HPDE6-E6E7 (cell line): ENCODE data around the gene FAM53A.

Experiments
- DNase-seq: peaks from one replicate; pipeline ENCODE4 v3.0.0; 2011; ENCODE audit warnings: missing footprints; ENCODE audit errors: extremely low spot score

The FAM53A gene

GRCh38 chr4:1623821-1624518 is 60.1 kb downstream of the FAM53A start:
- no peak for DNase-seq

GRCh38 chr4:1623400-1623799 is 60.7 kb downstream of the FAM53A start:
- no peak for DNase-seq

- no peak for DNase-seq
Observed at GRCh38 chr4:1622956-1623355, 61.2 kb downstream of the FAM53A start.

- no peak for DNase-seq
Observed at GRCh38 chr4:1622238-1622637, 61.9 kb downstream of the FAM53A start.

DNA sequence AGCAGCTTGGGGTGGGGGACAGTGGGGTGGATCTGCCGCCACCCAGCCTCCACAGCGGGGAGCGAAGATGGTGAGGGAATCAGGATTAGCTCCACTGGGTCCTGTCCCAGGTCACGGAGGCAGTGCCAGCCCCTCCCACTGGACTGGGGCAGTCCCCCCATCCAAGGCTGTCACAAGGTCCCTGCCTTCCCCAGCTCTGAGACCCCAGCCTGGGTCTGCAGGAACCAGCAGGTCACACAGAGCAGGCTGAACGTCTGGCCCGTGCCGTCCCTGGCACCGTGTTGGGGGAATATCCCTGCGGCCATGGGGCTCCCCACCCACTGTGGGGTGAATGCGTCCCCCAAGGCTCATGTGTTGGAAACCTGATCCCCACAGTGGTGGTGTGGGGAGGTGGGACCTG is 62.6 kb downstream of the FAM53A start:
- DNase-seq, result no peak

DNA sequence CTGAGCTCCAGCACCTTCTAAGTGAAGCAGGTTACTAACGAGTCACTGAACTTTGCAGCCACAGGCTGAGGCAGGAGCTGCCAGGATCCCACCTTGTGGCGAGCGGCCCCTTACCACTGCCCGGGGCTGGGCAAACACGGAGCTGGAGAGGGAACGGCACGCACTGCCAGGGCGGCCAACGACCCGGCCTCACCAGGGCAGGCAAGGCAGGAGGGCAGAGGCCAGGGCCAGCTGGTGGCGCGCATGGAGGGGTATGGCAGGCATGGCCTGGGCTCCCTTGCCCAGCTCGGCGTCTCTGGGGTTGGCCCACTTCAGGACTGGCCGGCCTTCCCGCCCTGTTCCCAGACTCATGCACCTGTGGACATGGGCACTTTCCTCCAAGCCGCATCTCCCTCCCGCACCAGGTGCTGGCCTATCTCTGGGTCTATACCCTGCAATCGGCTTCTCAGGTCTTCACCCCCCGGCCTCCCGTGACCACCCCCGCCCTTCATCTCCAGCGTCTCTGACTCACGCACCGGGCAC is 64.9 kb downstream of the FAM53A start:
- DNase-seq, result no peak

- no peak for DNase-seq
Observed at GRCh38 chr4:1618438-1618837, 65.7 kb downstream of the FAM53A start.

DNA sequence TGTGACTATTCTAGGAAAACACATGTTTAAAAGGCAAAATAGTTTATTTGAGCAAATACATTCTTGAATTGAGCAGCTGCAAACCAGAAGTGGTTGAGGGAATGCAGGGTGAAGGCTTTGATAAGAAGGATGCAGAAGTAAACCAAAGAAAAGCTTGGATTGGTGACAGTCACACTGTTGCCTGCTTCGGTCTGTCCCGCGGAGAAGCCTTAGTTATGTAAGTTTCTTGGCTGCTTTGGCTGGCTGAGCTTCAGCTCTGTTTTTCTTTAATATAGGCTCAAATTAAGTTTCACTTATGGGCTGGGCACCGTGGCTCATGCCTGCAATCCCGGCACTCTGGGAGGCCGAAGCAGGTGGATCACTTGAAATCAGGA is 67.6 kb downstream of the FAM53A start:
- no peak for DNase-seq

- DNase-seq, result no peak
Observed at GRCh38 chr4:1615786-1616556, 68.1 kb downstream of the FAM53A start.

DNA sequence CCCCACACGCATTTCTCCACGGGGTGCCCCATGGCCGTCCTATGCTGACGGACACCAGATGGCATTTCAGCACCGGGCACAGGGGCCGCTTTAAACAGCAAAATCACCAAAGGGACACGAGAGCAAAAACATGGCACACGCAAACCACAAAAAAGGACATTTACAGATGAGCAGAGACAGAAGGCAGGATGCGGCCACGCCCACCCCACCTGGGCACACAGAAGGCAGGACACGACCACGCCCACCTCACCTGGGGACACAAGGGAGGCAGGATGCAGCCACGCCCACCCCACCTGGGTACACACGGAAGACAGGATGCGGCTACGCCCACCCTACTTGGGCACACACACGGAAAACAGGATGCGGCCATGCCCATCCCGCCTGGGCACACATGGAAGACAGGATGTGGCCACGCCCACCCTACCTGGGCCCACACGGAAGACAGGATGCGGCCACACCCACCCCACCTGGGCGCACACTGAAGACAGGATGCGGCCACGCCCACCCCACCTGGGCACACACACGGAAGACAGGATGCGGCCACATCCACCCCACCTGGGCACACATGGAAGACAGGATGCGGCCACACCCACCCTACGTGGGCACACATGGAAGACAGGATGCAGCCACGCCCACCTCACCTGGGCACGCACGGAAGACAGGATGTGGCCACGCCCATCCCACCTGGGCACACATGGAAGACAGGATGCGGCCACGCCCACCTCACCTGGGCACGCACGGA is 69.1 kb downstream of the FAM53A start:
- DNase-seq, result no peak

DNA sequence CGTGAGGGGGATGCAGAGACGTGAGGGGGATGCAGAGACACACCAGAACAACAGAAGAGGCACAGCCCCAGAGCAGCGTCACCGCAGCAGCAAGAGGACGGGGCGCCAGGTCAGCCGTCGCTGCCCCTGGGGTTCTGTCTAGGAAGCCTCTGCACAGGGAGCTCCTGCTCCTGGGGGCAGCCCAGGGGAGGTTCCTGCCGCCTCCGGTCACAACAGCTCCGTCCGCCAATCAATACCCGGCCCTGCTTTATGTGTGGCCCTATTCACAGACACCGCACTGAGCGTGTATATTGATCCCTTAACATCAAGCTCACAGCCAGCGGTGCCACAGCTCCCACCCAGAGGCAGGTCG is 69.6 kb downstream of the FAM53A start:
- DNase-seq, result no peak

DNA sequence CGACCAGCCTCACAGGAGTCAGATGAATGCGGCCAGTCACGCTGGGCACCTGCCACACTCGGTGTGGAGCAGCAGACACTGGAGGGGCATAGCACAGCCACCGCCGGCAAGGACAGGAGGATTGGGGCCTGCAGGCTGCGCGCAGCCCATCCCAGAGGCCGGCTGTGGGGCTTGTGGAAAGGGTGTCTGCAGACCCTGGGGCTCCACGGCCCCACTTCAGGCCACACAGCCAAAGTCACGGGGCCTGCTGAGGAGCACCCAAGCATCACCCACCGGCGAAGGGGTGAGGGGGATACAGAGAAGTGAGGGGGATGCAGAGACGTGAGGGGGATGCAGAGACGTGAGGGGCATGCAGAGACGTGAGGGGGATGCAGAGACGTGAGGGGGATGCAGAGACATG is 70.1 kb downstream of the FAM53A start:
- DNase-seq, result no peak

- no peak for DNase-seq
Observed at GRCh38 chr4:1613099-1613495, 71.0 kb downstream of the FAM53A start.

GRCh38 chr4:1612278-1613098 is 71.6 kb downstream of the FAM53A start:
- DNase-seq, result no peak

- DNase-seq, result no peak
Observed at GRCh38 chr4:1611501-1611870, 72.6 kb downstream of the FAM53A start.

- no peak for DNase-seq
Observed at GRCh38 chr4:1610791-1611500, 73.2 kb downstream of the FAM53A start.

- DNase-seq, result no peak
Observed at GRCh38 chr4:1609901-1610790, 74.0 kb downstream of the FAM53A start.

GRCh38 chr4:1608821-1609500 is 75.2 kb downstream of the FAM53A start:
- DNase-seq, result no peak

DNA sequence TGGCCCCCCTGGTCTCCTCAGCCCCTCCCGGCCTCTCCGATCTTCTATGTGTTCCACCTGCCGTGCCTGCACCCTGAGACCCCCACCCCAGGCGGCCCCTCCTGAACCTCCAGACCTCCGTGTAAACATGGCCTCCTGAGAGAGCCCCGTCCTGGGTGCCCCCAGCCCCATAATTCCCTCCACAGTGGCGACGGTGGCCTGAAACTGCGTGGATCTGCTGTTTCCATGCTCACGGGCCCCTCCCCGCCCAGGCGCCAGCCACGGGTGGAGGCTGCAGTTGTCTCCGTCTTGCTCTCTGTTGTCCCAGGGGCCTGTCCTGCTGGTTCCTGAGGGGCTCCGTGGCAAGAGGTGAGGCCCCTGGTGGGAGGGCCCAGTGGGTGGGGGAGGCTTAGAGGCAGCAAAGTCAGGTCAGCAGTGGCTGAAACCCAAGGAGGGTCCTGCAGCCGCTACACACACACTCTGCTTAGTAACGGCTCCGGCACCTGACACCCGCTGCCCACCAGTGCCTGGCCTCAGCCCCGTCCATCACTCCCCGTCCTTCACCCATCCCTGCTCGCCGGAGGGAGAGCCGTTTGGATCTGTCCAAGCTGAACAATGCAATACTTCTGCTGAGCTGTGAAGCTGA is 75.8 kb downstream of the FAM53A start:
- DNase-seq, result no peak
